Epithelial cell of esophagus (primary cell): ENCODE data around the gene PLEKHM3.

Source experiments
- DNase-seq: peaks from one replicate; pipeline ENCODE4 v3.0.0; 2010; ENCODE audit warnings: low read depth
- H3K4me3 ChIP-seq: 2 replicates; pipeline ENCODE4 v1.5.1; 2011; ENCODE audit warnings: mild to moderate bottlenecking, low read length, control low read depth
- CTCF ChIP-seq: IDR thresholded peaks from 2 replicates; pipeline ENCODE4 v1.5.1; 2011; ENCODE audit warnings: low read depth, mild to moderate bottlenecking, low read length, control low read depth, inconsistent platforms; ENCODE audit not compliant: insufficient read depth; ENCODE audit errors: missing control alignments

The PLEKHM3 gene

GRCh38 chr2:208001924-208002323 is 23.4 kb downstream of the PLEKHM3 start:
- TF ChIP-seq CTCF: no peak
- DNase-seq: no peak
- no peak overlapping the region for H3K4me3 ChIP-seq

- TF ChIP-seq CTCF: no peak
These were observed 24.5 kb downstream of the PLEKHM3 start for GRCh38 chr2:208000701-208001395.

GRCh38 chr2:207996848-207997247 is 28.5 kb downstream of the PLEKHM3 start:
- TF ChIP-seq CTCF: no peak
- DNase-seq: no peak
- H3K4me3 ChIP-seq: no peak overlapping the region

More at GRCh38 chr2:208000701-208001395, 24.5 kb downstream of the PLEKHM3 start:
- DNase-seq: peak; percentile 92
- no peak overlapping the region for H3K4me3 ChIP-seq

- TF ChIP-seq CTCF: no peak
- no peak for DNase-seq
- H3K4me3 ChIP-seq: no peak overlapping the region
These were observed 29.4 kb downstream of the PLEKHM3 start for GRCh38 chr2:207995887-207996286.

- no peak overlapping the region for H3K4me3 ChIP-seq
- DNase-seq: peak; percentile 69
- TF ChIP-seq CTCF: no peak
These were observed 32.1 kb downstream of the PLEKHM3 start for GRCh38 chr2:207993151-207993763.

GRCh38 chr2:207991944-207992343 is 33.4 kb downstream of the PLEKHM3 start:
- no peak for TF ChIP-seq CTCF
- no peak overlapping the region for H3K4me3 ChIP-seq
- DNase-seq: no peak

- no peak for TF ChIP-seq CTCF
- H3K4me3 ChIP-seq: no peak overlapping the region
- no peak for DNase-seq
These were observed 34.5 kb downstream of the PLEKHM3 start for GRCh38 chr2:207990784-207991183.
